GM20431 (cell line): ENCODE measurements around the gene ST6GALNAC3.

Experiments used
- in situ Hi-C: fragments of 300-500 bp; cut with MseI, MboI; formaldehyde crosslinking; loops from one replicate; pipeline ENCODE4 v1.15.0; 2020; ENCODE audit warnings: low sequenced_read_pairs; ENCODE audit not compliant: unreplicated experiment

Gene ST6GALNAC3

DNA sequence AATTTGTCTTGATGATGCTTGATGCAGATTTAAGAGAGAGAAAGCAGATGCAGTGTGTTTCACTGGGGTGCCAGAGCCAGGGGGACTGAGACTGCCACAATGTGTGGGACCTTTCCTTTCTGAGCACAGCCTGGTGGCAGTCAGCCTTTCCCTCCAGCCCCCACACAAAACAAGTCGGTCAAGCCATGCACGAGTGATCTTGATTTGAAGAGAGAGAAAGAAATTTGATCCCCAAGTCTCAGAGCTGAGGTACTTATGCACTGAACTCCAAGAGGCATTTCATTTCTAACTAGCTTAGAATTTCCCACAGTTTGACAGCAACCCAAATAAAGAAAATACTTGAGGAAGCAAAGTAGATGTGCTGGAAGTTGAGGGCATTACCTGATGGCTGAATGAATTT is 193.8 kb downstream of the ST6GALNAC3 start:
- in situ Hi-C loops = no loop called here

- in situ Hi-C loops = no loop called here
These were observed 194.6 kb downstream of the ST6GALNAC3 start for GRCh38 chr1:76269155-76269554.

- in situ Hi-C loops = no loop called here
These were observed 199.8 kb downstream of the ST6GALNAC3 start for GRCh38 chr1:76274302-76274701.

- in situ Hi-C loops = no loop called here
These were observed 200.2 kb downstream of the ST6GALNAC3 start for GRCh38 chr1:76274718-76275117.

DNA sequence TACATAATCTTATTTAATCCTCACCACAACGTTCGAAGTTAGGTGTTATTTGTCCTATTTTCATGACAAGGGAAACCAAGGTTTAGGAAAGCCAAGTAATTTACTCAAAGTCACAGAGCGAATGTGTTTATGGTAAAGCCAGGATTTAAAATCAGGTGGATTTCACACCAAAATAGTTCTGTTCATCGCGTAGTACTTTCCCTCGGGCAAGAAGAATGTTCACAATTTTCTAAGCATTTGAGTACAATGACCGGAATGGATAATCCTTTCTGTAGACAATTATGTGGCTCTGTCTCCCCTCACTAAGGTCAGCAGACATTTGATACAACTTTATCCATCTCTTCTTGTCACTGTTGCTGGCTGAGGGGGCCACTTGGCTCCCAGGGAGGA is 204.2 kb downstream of the ST6GALNAC3 start:
- in situ Hi-C loops = no loop called here

GRCh38 chr1:76279101-76279748 is 204.7 kb downstream of the ST6GALNAC3 start:
- in situ Hi-C loops = no loop called here

- in situ Hi-C loops = no loop called here
These were observed 206.8 kb downstream of the ST6GALNAC3 start for GRCh38 chr1:76281306-76281705.

- in situ Hi-C loops = no loop called here
These were observed 210.3 kb downstream of the ST6GALNAC3 start for GRCh38 chr1:76284842-76285241.

DNA sequence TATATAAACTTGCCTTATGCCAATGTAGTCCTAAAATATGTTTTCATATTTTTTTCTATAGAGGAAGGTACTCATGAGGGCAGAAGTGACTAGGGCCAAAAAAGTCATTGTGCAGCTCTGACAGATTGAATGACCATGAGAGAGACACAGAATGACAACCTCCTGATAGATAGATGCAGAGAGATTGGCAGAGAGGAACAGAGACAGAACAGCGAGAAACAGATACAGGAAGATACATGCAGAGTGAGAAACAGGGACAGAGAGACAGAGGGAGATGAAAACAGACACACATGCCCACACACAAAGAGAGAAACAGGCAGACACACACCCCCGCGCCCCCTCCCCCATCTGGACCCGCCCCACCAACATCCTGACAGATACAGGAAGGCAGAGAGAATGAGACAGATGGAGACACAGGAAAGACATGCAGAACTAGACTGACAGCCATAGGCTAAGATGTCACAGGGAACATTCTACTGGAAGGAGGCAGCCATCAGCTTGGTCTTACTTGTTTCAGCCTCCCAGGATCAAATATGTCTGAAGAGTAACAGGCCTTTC is 211.1 kb downstream of the ST6GALNAC3 start:
- in situ Hi-C loops = no loop called here

DNA sequence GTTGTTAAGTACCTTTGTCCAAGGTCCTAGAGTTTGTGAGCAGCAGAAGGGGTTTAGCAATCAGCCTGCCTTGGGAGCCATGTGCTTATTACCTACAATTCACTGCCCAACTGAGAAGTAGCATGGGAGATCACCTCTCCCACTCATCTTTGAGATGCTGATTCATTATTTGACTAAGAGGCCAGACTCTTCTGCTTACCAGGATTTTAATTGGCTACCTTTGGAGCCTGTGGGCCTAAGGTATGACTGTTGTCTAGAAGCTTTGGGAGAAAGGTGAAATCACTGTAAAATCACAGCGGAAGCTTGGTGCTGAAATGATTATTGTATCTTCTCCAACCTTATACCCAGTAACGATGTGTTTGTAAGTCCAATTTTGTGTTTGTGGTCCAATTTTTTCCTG is 213.4 kb downstream of the ST6GALNAC3 start:
- in situ Hi-C loops = no loop called here

GRCh38 chr1:76288758-76289483 is 214.4 kb downstream of the ST6GALNAC3 start:
- in situ Hi-C loops = no loop called here

DNA sequence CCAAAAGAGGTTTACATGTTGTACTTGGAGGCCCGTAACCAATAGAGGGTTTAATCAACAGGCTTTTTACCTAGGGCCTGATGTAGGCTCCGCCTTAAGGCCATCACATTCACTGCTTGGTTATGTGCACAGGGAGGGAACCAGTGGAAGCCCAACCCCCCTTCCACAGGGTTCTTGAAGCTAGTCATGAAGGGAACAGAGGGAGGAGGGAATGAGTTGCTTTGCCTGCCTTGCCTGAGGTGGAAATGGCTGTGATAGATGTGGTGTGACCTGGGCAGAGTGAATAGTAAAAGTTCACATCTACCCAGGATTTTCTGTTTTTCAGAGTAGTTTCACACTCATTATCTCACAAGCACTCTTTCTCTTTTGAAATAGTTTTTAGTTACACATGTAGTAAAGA is 215.1 kb downstream of the ST6GALNAC3 start:
- in situ Hi-C loops = no loop called here

DNA sequence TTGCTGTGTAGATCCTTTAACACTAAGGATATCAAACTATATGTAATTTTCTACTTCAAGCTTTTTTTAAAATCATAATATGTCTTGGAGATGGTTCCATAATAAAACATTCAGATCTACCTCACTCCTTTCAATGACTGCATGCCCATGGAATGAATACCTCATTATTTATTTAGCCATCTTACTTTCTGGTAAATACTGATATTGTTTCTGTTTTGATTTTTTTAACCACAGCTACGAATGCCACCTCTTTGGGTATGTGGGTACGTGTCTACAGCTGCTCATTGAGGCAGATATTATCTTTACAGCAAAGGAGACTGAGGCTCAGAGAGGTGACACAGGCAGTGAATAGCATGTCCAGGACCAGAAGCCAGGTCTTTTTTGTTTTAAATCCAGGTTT is 215.7 kb downstream of the ST6GALNAC3 start:
- in situ Hi-C loops = no loop called here

- in situ Hi-C loops = no loop called here
These were observed 216.6 kb downstream of the ST6GALNAC3 start for GRCh38 chr1:76291191-76291590.

DNA sequence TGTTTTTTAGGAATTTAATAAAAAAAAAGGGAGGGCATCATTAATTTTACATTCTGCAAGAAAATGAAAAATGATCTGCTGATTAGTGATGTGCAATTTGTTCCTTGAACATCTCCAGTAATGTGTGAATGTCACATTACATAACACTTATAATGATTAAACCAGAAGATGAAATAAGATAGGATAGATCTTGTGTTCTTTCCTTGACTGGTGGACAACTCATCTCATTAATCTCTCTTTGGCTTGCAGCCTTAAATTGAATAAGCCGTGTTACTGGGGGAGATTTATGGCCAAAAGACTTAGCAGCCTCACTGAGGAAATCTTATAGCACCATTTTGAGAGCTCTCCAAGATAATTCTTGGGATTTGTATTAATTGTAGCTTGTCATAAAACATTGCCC is 217.2 kb downstream of the ST6GALNAC3 start:
- in situ Hi-C loops = no loop called here

DNA sequence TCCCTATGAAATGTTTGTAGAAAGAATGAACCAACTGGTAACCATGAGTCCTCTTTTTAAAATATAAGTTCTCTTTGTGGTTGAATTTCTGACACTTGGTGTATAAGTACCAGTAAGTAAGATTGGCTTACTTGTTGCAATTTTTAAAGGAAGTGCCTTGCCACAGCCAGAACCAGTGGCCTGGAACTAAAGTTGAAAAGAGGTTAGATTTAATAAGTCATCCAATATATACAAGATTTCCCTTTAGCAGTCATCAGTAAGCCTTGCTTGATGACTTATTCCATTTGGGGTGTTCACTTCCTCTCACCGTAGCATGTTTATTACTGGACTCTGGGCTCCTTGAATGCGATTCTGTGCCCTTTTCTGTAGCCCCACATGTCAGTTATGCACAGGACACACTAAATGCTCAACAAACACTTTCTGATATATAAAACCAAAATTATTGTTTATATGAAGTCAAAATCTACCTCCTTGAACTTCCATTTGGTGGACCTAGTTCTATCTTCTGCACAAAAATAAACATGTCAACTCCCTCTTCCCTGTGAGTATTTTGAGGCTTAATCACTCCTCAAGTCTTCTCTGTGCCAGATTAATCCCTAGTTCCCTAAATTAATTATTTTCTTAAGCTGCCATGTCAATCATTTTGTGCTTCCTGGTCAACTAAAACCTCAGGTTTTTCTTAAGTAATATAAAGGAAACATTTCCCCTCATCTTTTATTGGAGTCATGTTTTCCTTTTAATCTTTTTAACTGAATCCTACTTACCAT is 218.1 kb downstream of the ST6GALNAC3 start:
- in situ Hi-C loops = no loop called here

- in situ Hi-C loops = no loop called here
These were observed 219.3 kb downstream of the ST6GALNAC3 start for GRCh38 chr1:76293831-76294230.

DNA sequence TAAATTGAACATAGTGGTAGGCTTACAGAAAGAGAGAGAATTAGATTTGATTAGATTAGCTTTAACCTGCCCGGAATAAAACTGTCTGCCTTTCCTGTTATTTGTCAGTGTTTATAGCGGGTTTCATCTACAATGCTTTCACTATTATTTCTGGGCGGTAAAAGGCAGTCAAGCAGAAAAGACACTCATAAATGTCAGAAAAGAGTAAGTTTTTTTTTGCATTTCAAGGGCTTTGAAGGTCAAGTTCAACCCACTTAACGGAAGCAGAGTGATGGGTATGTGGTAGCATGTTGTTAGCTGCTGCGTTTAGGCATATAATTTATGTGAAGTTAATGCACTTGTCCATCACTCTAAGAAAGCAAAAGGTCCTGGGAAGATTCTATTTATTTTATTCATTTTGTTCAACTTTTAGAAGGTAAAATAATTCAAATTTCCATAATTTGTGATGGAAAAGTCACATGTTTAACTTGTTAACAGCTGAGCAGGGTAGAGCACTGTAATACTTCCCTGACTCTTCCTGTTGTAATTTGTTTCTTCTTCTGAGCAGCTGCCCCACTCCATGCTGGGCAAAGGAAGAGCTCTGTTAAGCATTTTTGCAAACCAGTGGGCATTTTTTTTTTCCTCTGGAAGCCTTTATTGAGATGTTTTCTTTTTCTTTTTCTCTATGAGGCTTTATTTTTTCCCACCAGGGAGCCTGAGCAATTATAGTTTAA is 220.1 kb downstream of the ST6GALNAC3 start:
- in situ Hi-C loops = no loop called here

DNA sequence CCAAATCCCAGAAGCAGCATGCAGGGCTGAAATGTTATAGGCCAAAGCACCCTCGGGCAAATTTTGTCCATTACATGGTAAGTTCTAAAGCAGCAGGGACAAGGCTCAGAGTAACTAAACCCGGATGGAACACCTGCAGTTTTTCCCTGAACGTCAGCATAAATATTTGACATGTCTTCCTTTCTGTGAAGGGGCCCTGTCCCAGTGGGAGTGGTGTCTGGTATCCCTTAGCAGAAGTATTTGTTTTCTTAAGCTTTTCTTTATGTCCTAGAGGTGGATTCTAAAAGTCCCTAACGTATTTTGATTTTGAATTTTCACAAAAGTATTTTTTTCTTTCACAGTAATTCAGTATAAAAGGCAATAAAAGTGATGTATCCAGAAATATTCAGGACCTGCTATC is 223.9 kb downstream of the ST6GALNAC3 start:
- in situ Hi-C loops = no loop called here

GRCh38 chr1:76299036-76299435 is 224.5 kb downstream of the ST6GALNAC3 start:
- in situ Hi-C loops = no loop called here
